Right atrium auricular region (tissue), 2 donors: ENCODE results near the gene FAM234B. TPM values are rescaled to one million over a fixed set of nuclear protein-coding genes. Genes with fewer than 3 reads are reported as not detected.

Experiments used
- DNase-seq: peaks from one replicate; pipeline ENCODE4 v3.0.0-alpha.2; 2019; ENCODE audit warnings: low spot score
- H3K27ac ChIP-seq, 2 donors: fragments of 200-600 bp; sonication (generic); 1 replicate in 1 of 2; 2 replicates in 1 of 2; pipeline ENCODE4 v1.5.1; 2016 to 2019
- H3K27me3 ChIP-seq, 2 donors: fragments of 200-600 bp; sonication (generic); one replicate each; pipeline versions ENCODE4 v1.5.1 to v1.6.0; 2017 to 2019
- H3K36me3 ChIP-seq: fragments of 200-600 bp; sonication (generic); one replicate; pipeline ENCODE4 v1.5.1; 2016
- H3K4me1 ChIP-seq, 2 donors: fragments of 200-600 bp; sonication (generic); one replicate each; pipeline versions ENCODE4 v1.5.1 to v1.6.0; 2017 to 2019
- H3K4me3 ChIP-seq, 2 donors: fragments of 200-600 bp; sonication (generic); 1 replicate in 1 of 2; 2 replicates in 1 of 2; pipeline ENCODE4 v1.5.1; 2017 to 2019; ENCODE audit warnings: mild to moderate bottlenecking in 1 of 2, moderate library complexity in 1 of 2
- H3K9me3 ChIP-seq, 2 donors: fragments of 200-600 bp; sonication (generic); one replicate each; pipeline ENCODE4 v1.5.1; 2019
- total RNA-seq, 2 donors: library from RNA; depleted of rRNA; stranded (reverse); fragments of >200 nt; gene quantifications; one replicate each; pipeline ENCODE4 v1.1.0, GENCODE V29; 2016
- TF ChIP-seq, protein P1 (sequence below), 2 donors: fragments of 200-600 bp; sonication (generic); IDR thresholded peaks; one replicate each; pipeline ENCODE4 v1.5.1; 2019; ENCODE audit warnings: antibody characterized with exemption in 2 of 2

FAM234B gene
- total RNA-seq, 2 donors from 2014 or later: 1.7 to 4.6 TPM

DNA sequence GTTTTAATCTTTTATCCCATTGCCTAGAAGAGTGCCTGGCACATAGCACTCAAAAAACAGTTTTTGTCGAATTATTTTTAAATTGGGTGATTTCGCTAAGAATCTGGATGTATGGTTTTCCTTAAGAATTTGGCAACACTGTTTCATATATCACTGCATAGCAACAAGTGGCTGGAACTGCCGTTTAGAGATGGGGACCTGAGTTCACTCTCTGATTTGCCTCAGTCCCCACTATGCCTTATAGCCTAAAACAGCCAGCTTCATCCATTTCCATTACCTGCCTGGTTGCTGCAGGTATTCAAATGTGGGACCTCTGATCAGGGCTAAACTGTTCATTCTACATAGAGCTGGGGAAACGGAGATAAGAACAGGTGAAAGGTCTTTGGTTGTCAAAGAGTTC, 45.9 kb upstream of the FAM234B start:
- Histone ChIP-seq H3K4me1 (peaks cover 0 to 56% of the 10 kb centered on the region in 2 donors), H3K4me3 (peak overlapping the region in 1 of 2 donors; percentile 77)

DNA sequence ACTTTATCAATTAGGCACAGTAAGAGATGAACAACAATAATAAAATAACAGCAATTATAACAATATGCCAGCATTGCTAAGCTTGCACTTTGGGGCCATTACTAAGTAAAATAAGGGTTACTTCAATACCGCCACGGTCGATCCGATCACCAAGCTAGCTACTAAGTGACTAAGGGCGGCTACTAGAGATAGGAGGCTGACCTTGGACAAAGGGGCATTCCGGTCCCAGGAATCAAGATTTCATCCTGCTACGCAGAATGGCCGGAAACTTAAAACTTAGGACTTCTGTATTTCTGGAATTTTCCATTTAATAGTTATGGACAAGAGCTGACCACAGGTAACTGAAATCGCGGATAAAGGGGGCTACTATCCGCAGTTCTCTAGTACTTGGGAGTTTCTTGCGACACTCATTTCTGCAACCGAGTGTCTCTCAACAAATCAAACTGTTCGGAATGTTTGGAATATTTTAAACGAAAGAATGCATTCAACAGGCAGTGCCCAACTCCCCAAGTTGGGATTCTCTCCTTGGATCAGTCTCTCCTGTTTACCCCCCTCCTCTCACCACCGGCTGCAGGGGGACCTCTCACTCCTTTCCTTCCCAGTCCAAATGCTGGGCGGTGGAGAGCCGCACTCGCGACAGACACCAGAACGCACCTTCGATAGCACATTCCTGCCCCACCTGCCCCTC, 44.8 kb upstream of the FAM234B start:
- no peaks in the 10 kb centered on the region for H3K27me3 ChIP-seq
- TF ChIP-seq, protein P1, sequence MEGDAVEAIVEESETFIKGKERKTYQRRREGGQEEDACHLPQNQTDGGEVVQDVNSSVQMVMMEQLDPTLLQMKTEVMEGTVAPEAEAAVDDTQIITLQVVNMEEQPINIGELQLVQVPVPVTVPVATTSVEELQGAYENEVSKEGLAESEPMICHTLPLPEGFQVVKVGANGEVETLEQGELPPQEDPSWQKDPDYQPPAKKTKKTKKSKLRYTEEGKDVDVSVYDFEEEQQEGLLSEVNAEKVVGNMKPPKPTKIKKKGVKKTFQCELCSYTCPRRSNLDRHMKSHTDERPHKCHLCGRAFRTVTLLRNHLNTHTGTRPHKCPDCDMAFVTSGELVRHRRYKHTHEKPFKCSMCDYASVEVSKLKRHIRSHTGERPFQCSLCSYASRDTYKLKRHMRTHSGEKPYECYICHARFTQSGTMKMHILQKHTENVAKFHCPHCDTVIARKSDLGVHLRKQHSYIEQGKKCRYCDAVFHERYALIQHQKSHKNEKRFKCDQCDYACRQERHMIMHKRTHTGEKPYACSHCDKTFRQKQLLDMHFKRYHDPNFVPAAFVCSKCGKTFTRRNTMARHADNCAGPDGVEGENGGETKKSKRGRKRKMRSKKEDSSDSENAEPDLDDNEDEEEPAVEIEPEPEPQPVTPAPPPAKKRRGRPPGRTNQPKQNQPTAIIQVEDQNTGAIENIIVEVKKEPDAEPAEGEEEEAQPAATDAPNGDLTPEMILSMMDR (IDR thresholded peaks at IDR 0.05): no peak
- no peak for DNase-seq
- H3K4me3 ChIP-seq: peak overlapping the region; percentile 57 to 77
- no peaks in the 10 kb centered on the region for H3K9me3 ChIP-seq
- H3K4me1 ChIP-seq: peaks cover 0 to 56% of the 10 kb centered on the region in 2 donors
- no peaks in the 10 kb centered on the region for H3K36me3 ChIP-seq
- H3K27ac ChIP-seq: peak overlapping the region; percentile 78 to 82

More for the DNA sequence above, 45.9 kb upstream of the FAM234B start:
- Histone ChIP-seq H3K27ac (no peak overlapping the region), H3K9me3 (no peaks in the 10 kb centered on the region), H3K36me3 (no peaks in the 10 kb centered on the region), H3K27me3 (no peaks in the 10 kb centered on the region)
- TF ChIP-seq, protein P1 (IDR thresholded peaks at IDR 0.05): no peak
- DNase-seq: no peak

DNA sequence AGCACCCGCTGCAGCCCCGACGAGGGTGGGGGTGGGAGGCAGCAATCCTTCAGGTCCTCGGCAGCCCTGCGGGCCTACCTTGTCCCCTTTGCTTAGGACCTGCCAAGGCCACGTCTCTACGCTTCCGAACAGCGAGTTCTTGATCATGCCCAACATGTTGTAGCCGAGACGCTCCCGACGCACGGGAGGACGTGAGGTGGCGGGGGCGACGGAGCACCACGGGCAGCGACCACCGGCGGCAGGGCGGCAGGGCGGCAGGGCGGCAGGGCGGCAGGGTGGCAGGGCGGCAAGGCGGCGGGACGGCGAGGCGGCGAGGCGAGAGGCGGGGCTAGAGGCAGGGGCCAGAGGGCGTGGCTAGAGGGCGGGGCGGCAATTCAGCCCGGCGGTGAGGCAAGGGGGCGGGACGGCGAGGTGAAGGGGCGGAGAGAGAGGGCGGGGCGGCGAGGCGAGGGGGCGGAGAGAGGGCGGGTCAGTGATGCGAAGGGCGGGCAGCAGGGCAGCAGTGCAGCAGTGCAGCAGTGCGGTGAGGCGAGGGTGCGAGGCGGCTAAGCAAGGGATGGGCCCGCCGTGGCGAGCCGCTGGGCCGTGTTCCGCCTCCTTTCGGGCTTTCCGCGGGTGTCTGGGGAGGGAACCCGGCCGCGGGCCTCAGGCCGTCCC, 44.1 kb upstream of the FAM234B start, which contains the start of gene HEBP1:
Gene HEBP1, minus strand, starts transcription at position 307 of the 657 bp plus-strand sequence. Its CDS starts 151 bp downstream, at position 156.
- peak within 1 kb of the TSS; percentile 92 for H3K27ac ChIP-seq
- H3K4me1 ChIP-seq: peaks cover 0 to 56% of the 10 kb centered on the region in 2 donors
- H3K27me3 ChIP-seq: no peaks in the 10 kb centered on the region
- DNase-seq: peak; percentile 94
- TF ChIP-seq, protein P1 (IDR thresholded peaks at IDR 0.05): no peak
- H3K4me3 ChIP-seq: peak within 1 kb of the TSS; percentile 57 to 77
- H3K36me3 ChIP-seq: no peaks in the 10 kb centered on the region
- no peaks in the 10 kb centered on the region for H3K9me3 ChIP-seq

DNA sequence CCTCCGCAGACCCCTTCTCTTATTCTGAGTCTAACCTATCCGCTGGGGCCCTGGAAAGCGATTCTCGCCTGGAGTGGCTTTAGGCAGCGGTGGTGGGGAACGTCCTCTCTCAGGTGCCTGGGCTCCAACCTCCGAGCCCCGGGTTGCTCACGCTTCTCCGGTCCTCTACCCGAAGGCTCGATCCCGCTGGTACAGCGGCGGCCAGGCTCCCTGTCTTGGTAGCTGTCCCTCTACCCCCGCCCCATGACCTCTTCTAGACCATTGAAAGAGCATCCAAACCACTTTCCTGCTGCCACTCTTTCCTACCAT, 43.6 kb upstream of the FAM234B start:
- peak; percentile 76 for DNase-seq
- H3K9me3 ChIP-seq: no peaks in the 10 kb centered on the region
- peak overlapping the region; percentile 92 for H3K27ac ChIP-seq
- H3K4me1 ChIP-seq: peaks cover 0 to 54% of the 10 kb centered on the region in 2 donors
- no peaks in the 10 kb centered on the region for H3K27me3 ChIP-seq
- no peaks in the 10 kb centered on the region for H3K36me3 ChIP-seq
- TF ChIP-seq, protein P1 (IDR thresholded peaks at IDR 0.05): no peak
- H3K4me3 ChIP-seq: peak overlapping the region; percentile 47 to 77

DNA sequence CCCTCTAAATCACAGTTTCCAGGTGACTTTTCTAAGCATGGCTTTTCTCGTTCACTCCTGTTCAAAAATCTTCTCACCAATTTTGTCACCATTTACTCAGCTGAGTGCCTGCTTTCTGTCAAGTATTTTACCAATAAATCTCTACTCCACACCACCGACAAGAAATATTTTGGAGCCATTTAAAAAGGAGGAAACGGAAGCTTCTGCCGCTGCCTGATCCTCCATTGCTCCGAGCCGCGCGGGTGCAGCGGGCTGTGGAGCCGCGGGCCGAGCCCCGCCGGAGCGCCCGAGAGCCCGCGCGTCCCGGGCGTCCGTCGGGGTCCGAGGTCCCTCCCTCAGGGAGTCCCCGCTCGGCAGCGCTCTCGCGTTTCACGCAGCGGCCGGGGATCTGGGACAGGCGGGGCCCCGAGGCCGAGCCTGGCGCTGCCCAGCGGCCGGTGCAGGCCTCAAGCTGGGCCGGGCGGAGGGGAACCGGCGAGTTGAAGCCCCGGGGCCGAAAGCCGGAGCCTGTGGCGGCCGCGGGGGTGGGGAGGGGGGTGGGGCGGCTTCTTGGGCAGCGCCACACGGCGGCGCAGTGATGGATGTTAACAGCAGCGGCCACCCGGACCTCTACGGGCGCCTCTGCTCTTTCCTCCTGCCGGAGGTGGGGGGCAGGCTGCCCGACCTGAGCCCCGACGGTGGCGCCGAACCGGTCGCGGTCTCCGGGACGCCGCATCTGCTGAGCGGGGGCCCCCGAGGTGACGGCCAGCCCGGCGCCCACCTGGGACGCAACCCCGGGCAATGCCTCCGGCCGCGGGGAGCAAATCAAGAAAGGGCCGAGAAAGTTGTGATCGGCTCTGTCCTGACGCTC, 43.0 kb upstream of the FAM234B start:
- DNase-seq: no peak
- Histone ChIP-seq H3K36me3 (no peaks in the 10 kb centered on the region), H3K4me1 (peaks cover 0 to 49% of the 10 kb centered on the region in 2 donors), H3K9me3 (no peaks in the 10 kb centered on the region), H3K27me3 (no peaks in the 10 kb centered on the region), H3K4me3 (peak overlapping the region; percentile 47 to 77), H3K27ac (peak overlapping the region; percentile 92)
- TF ChIP-seq, protein P1 (IDR thresholded peaks at IDR 0.05): peak; percentile 27 to 73
